HG03280 (cell line): ENCODE measurements around the gene BCAS4.
"Not testable (repeated sequence)": the region's sequence is repeated elsewhere in the genome, so short reads cannot be mapped to it uniquely, and the experiment has no call there.

ENCODE experiments used
- ATAC-seq: cut with Tn5 transposase; IDR thresholded peaks from one replicate; pipeline ENCODE4 v1.9.1; 2021; ENCODE audit warnings: mild to moderate bottlenecking, moderate library complexity; ENCODE audit not compliant: unreplicated experiment

BCAS4 gene

GRCh38 chr20:50769551-50770085 lies 25.2 kb upstream of the BCAS4 start:
- ATAC-seq = not testable (repeated sequence)

GRCh38 chr20:50771419-50772080 lies 23.3 kb upstream of the BCAS4 start:
- not testable (repeated sequence) for ATAC-seq

GRCh38 chr20:50772420-50773185 lies 22.3 kb upstream of the BCAS4 start:
- no peak for ATAC-seq

- ATAC-seq = no peak
Observed at GRCh38 chr20:50774515-50774914, 20.3 kb upstream of the BCAS4 start.

- no peak for ATAC-seq
Observed at GRCh38 chr20:50776122-50776817, 18.6 kb upstream of the BCAS4 start.

- no peak for ATAC-seq
Observed at GRCh38 chr20:50777373-50777772, 17.5 kb upstream of the BCAS4 start.

- ATAC-seq = not testable (repeated sequence)
Observed at GRCh38 chr20:50778994-50779393, 15.9 kb upstream of the BCAS4 start.

- no peak for ATAC-seq
Observed at GRCh38 chr20:50783390-50783789, 11.5 kb upstream of the BCAS4 start.

GRCh38 chr20:50783903-50784302 lies 11.0 kb upstream of the BCAS4 start:
- ATAC-seq = no peak

- ATAC-seq = no peak
Observed at GRCh38 chr20:50784464-50784863, 10.4 kb upstream of the BCAS4 start.

GRCh38 chr20:50786703-50787102 lies 8.2 kb upstream of the BCAS4 start:
- ATAC-seq = no peak

- ATAC-seq = no peak
Observed at GRCh38 chr20:50787181-50787580, 7.7 kb upstream of the BCAS4 start.

GRCh38 chr20:50788045-50788991 lies 6.5 kb upstream of the BCAS4 start:
- ATAC-seq = no peak

- ATAC-seq = no peak
Observed at GRCh38 chr20:50789968-50790650, 4.8 kb upstream of the BCAS4 start.

- peak; percentile 54 for ATAC-seq
Observed at GRCh38 chr20:50790651-50791277, 4.1 kb upstream of the BCAS4 start.

GRCh38 chr20:50792708-50793574 lies 1.9 kb upstream of the BCAS4 start:
- ATAC-seq = no peak

GRCh38 chr20:50793575-50794016 lies 1.3 kb upstream of the BCAS4 start:
- ATAC-seq = not testable (repeated sequence)

- peak; percentile 0 for ATAC-seq
Observed at GRCh38 chr20:50794181-50794845, 548 bp upstream of the BCAS4 start.
